ENCODE data around the gene TMX2.

DNA sequence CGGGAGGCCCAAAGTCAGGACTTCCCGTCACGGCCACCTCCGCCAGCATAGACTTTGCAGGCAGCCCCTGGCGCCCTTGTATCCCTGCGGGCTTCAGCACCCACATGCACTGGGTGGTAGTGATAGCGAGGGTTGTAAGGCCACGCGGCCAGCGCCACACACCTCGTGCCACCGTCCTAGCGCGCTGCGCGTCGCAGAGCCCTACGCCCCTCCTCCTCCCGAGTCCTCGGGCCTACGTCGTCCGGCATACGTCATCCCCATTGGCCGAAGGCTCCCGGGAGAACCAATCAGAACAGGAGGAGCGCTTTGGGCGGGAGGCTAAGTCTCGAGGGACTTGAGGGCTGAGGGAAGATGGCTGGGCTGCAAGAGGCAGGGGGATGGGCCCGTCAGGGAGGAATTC lies 40.6 kb downstream of the TMX2 start:
- TF ChIP-seq, protein P1, sequence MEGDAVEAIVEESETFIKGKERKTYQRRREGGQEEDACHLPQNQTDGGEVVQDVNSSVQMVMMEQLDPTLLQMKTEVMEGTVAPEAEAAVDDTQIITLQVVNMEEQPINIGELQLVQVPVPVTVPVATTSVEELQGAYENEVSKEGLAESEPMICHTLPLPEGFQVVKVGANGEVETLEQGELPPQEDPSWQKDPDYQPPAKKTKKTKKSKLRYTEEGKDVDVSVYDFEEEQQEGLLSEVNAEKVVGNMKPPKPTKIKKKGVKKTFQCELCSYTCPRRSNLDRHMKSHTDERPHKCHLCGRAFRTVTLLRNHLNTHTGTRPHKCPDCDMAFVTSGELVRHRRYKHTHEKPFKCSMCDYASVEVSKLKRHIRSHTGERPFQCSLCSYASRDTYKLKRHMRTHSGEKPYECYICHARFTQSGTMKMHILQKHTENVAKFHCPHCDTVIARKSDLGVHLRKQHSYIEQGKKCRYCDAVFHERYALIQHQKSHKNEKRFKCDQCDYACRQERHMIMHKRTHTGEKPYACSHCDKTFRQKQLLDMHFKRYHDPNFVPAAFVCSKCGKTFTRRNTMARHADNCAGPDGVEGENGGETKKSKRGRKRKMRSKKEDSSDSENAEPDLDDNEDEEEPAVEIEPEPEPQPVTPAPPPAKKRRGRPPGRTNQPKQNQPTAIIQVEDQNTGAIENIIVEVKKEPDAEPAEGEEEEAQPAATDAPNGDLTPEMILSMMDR (IDR thresholded peaks at IDR 0.05; ENCODE audit: extremely low read depth in 1 of 2, insufficient read depth in 1 of 2, low read depth in 1 of 2, low read length in 2 of 2): no peak
- TF ChIP-seq POLR2AphosphoS5 (IDR thresholded peaks at IDR 0.05; ENCODE audit: insufficient read depth, low read depth, low read length) (no peak), POLR2A (IDR thresholded peaks at IDR 0.05; ENCODE audit: low read depth, low read length) (no peak), EZH2 (IDR thresholded peaks at IDR 0.05; ENCODE audit: borderline replicate concordance, low read depth, low read length, severe bottlenecking) (no peak)
